Progenitor cell of endocrine pancreas (in vitro differentiated cells): ENCODE results near the gene AK5. TPM values are rescaled to one million over a fixed set of nuclear protein-coding genes. Genes with fewer than 3 reads are reported as not detected.
"Not testable (repeated sequence)": the region's sequence is repeated elsewhere in the genome, so short reads cannot be mapped to it uniquely, and the experiment has no call there.

ENCODE experiments used
- DNase-seq: peaks from one replicate; pipeline ENCODE4 v3.0.0; 2021; ENCODE audit warnings: low spot score; ENCODE audit not compliant: unreplicated experiment
- H3K27ac Mint-ChIP-seq: 2 replicates; pipeline ENCODE4 v1.8.0; 2021; ENCODE audit warnings: mild to moderate bottlenecking, moderate library complexity, mixed read lengths
- H3K27me3 Mint-ChIP-seq: 2 replicates; pipeline ENCODE4 v1.8.0; 2021; ENCODE audit warnings: mixed read lengths
- H3K36me3 Mint-ChIP-seq: 2 replicates; pipeline ENCODE4 v1.8.0; 2022; ENCODE audit warnings: mixed read lengths; ENCODE audit not compliant: insufficient read depth
- H3K4me1 Mint-ChIP-seq: 2 replicates; pipeline ENCODE4 v1.8.0; 2021; ENCODE audit warnings: low read depth, mixed read lengths
- H3K4me3 Mint-ChIP-seq: 2 replicates; pipeline ENCODE4 v1.8.0; 2021; ENCODE audit warnings: low read depth, mild to moderate bottlenecking, moderate library complexity, mixed read lengths
- H3K9me3 Mint-ChIP-seq: 2 replicates; pipeline ENCODE4 v1.8.0; 2021; ENCODE audit warnings: low read depth, mixed read lengths
- total RNA-seq: library from RNA; stranded (reverse); gene quantifications from 2 replicates; pipeline ENCODE4 v1.2.1, GENCODE V29; 2021
- TF ChIP-seq, protein P1 (sequence below): fragments of 200-600 bp; sonication (generic); IDR thresholded peaks from one replicate; pipeline ENCODE4 v1.5.0; 2021; ENCODE audit warnings: antibody characterized with exemption, mild to moderate bottlenecking; ENCODE audit not compliant: unreplicated experiment

Gene AK5
- total RNA-seq, 1 donor from 2014 or later, result 4.0 TPM

- Mint-ChIP-seq H3K4me3 (no peak overlapping the region), H3K36me3 (peaks cover 2% of the 10 kb centered on the region), H3K4me1 (peaks cover 18% of the 10 kb centered on the region), H3K27ac (no peak overlapping the region), H3K27me3 (peaks cover 16% of the 10 kb centered on the region), H3K9me3 (peaks cover 12% of the 10 kb centered on the region)
- TF ChIP-seq, protein P1, sequence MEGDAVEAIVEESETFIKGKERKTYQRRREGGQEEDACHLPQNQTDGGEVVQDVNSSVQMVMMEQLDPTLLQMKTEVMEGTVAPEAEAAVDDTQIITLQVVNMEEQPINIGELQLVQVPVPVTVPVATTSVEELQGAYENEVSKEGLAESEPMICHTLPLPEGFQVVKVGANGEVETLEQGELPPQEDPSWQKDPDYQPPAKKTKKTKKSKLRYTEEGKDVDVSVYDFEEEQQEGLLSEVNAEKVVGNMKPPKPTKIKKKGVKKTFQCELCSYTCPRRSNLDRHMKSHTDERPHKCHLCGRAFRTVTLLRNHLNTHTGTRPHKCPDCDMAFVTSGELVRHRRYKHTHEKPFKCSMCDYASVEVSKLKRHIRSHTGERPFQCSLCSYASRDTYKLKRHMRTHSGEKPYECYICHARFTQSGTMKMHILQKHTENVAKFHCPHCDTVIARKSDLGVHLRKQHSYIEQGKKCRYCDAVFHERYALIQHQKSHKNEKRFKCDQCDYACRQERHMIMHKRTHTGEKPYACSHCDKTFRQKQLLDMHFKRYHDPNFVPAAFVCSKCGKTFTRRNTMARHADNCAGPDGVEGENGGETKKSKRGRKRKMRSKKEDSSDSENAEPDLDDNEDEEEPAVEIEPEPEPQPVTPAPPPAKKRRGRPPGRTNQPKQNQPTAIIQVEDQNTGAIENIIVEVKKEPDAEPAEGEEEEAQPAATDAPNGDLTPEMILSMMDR, result peak; percentile 34
- DNase-seq, result no peak
These were observed 135.1 kb downstream of the AK5 start for GRCh38 chr1:77416692-77417450.

- Mint-ChIP-seq H3K27me3 (peaks cover 14% of the 10 kb centered on the region), H3K9me3 (peaks cover 12% of the 10 kb centered on the region), H3K4me1 (peaks cover 14% of the 10 kb centered on the region)
- not testable (repeated sequence) for H3K4me3 Mint-ChIP-seq, H3K36me3 Mint-ChIP-seq, DNase-seq, H3K27ac Mint-ChIP-seq
These were observed 136.2 kb downstream of the AK5 start for GRCh38 chr1:77418055-77418454.

DNA sequence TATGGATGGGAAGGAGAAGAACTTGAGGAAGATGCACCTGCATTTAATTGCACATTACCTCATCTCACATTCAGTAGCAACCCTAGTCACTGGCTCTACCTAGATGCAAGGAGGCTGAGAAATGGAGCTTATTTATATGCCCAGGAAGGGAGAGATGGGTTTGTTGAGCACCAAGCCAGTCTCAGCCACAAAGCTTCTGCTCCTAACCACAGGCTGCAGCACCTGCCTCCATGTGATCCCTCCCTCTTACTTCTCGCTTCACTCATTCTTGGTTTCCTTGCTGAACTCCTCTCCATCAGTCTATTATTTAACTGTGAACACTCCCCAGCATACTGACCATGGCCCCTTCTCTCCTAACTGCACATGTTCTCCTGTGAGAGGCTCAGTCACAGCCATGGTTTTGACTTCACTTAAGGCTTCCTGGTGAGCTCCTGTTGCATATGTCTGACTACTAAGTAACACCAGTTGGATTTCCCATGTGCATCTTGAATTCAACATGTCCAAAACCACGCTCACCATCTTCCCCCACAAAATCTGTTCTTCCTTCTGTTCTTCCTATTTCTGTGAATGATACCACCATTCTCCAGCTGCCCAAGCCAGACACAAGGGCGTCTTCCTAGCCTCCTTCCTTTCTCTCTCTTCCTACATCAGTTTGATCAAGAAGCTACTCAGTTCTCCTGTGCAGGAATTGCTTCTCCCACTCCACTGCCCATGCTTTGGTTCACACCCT, 139.8 kb downstream of the AK5 start:
- peaks cover 10% of the 10 kb centered on the region for H3K27me3 Mint-ChIP-seq
- no peak for DNase-seq
- H3K4me1 Mint-ChIP-seq, result peaks cover 6% of the 10 kb centered on the region
- H3K36me3 Mint-ChIP-seq, result peaks cover 2% of the 10 kb centered on the region
- peaks cover 15% of the 10 kb centered on the region for H3K9me3 Mint-ChIP-seq
- H3K27ac Mint-ChIP-seq, result no peak overlapping the region
- H3K4me3 Mint-ChIP-seq, result no peak overlapping the region
- TF ChIP-seq, protein P1, result no peak

DNA sequence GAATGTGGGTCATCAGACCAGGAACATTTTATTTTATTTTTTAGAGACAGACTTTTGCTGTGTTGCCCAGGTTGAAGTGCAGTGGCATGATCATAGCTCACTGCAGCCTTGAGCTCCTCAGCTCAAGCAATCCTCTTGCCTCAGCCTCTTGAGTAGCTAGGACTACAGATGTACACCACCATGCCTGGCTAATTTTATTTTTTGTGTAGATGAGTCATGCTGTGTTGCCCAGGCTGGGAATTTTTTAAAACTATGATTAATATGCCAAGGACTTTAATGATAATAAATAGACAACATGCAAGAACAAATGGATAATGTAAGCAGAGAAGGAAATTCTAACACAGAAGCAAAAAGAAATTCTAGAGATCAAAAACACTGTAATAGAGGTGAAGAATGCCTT, 142.4 kb downstream of the AK5 start:
- peaks cover 10% of the 10 kb centered on the region for H3K27me3 Mint-ChIP-seq
- H3K27ac Mint-ChIP-seq, result no peak overlapping the region
- H3K4me3 Mint-ChIP-seq, result no peak overlapping the region
- TF ChIP-seq, protein P1, result no peak
- no peak for DNase-seq
- no peaks in the 10 kb centered on the region for H3K36me3 Mint-ChIP-seq
- peaks cover 3% of the 10 kb centered on the region for H3K9me3 Mint-ChIP-seq
- peaks cover 6% of the 10 kb centered on the region for H3K4me1 Mint-ChIP-seq

- peaks cover 3% of the 10 kb centered on the region for H3K9me3 Mint-ChIP-seq
- H3K27me3 Mint-ChIP-seq, result no peaks in the 10 kb centered on the region
- TF ChIP-seq, protein P1, result no peak
- DNase-seq, result no peak
- H3K4me3 Mint-ChIP-seq, result no peak overlapping the region
- no peaks in the 10 kb centered on the region for H3K36me3 Mint-ChIP-seq
- no peak overlapping the region for H3K27ac Mint-ChIP-seq
- H3K4me1 Mint-ChIP-seq, result no peaks in the 10 kb centered on the region
These were observed 146.2 kb downstream of the AK5 start for GRCh38 chr1:77428068-77428467.
